Head of caudate nucleus (tissue), 42 donors: Measurements from ENCODE around the gene ACP4.
"Not testable (repeated sequence)": the region's sequence is repeated elsewhere in the genome, so short reads cannot be mapped to it uniquely, and the experiment has no call there.

Experiments
- DNase-seq, 42 donors: peaks; one replicate each; pipeline versions ENCODE4 v3.0.0 to v3.0.0-alpha.2; 2020 to 2021; ENCODE audit warnings: mixed read lengths in 7 of 42
- intact Hi-C: fragments of 100-400 bp; cut with DNase I; formaldehyde crosslinking; loops from one replicate; pipeline ENCODE4 v1.15.0; 2022

Gene ACP4

DNA sequence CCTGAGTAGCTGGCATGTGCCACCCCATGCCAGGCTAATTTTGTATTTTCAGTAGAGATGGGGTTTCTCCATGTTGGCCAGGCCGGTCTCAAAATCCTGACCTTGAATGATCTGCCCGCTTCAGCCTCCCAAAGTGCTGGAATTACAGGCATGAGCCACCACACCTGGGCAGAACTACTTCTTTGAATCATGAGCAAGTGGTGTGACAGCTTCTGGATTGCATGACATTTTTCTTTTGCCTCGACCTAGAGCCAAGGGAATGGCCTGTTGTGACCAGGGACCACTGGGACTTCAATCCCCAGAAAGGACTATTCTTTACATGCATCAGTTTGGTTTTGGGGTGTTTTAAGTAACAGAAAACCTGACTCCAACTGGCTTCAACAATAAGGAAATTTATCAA is 17.3 kb upstream of the ACP4 start:
- intact Hi-C loops, DNase-seq: not testable (repeated sequence)

DNA sequence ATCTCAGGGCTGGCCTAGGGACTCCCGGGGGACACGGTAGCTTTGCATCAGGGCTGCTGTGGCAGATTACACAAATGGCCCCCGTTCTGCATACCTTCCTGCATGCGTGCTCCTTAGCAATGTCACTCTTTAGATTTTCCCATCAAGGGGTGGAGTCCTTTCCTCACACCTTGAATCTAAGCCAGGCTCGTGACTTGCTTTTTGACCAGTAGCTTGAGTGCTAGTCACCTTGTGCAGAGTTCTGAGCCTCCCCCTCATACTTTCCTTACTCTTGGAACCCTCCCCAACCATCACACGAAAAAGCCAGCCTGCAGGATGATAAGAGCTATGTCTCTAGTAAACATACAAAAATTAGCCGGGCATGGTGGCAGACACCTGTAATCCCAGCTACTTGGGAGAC is 16.8 kb upstream of the ACP4 start:
- intact Hi-C loops, DNase-seq: not testable (repeated sequence)

DNA sequence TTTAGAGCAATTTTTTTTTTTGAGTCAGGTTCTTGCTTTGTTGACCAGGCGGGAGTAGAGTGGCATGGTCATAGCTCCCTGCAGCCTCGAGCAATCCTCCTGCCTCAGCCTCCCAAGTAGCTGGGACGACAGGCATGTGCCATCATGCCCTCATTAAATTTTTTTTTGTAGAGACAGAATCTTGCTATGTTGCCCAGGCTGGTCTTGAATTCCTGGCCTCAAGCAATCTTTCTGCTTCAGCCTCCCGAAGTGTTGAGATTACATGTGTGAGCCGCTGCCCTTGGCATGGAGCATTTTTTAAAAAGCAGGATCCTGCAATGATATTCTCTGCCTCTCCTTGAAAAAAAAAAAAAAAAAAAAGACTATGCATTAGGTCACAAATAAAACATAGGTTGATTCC is 14.1 kb upstream of the ACP4 start:
- intact Hi-C loops, result no loop called here
- no peak for DNase-seq

DNA sequence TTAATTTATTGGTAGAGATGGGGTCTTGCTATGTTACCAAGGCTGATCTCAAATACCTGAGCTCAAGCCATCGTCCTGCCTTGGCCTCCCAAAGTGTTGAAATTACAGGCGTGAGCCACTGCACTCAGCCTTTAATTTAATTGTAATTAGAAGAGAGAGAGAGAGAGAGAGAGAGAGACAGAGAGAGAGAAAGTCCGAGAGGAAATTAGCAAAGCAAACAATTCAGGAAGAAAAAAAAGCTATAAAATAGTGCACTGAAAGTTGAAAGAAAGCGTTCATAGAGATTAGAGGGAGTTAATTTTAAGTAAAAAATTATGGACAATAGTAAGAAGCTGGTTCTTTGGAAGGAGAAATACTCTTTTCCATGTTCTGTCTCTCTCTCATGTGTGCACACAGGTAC is 13.0 kb upstream of the ACP4 start:
- DNase-seq, result no peak
- intact Hi-C loops, result no loop called here

DNA sequence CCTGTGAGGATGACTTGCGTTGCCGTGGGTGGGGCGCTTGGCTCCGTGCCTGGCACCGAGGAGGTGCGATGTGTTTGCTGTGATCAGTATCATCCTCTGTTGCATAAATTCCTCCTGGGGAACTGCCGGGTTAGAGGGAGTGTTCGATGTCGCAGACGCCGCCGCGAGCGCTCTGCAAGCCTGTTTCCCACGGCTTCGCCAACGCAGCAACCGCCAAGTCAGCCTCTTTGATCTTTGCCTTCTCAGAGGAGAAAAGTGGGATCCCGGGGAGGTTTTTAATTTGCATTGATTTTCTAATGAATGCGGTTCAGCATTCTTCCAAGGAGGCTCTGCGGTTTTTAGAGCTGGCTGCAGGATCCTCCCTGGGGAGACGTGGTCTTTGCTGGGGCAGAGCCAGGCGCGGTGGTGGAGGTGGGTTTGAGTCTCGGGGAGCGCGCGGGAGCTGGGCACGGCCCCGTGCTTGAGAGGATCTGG is 12.3 kb upstream of the ACP4 start:
- DNase-seq, result peak; percentile 41 to 93 (median 78)
- intact Hi-C loops, result no loop called here

DNA sequence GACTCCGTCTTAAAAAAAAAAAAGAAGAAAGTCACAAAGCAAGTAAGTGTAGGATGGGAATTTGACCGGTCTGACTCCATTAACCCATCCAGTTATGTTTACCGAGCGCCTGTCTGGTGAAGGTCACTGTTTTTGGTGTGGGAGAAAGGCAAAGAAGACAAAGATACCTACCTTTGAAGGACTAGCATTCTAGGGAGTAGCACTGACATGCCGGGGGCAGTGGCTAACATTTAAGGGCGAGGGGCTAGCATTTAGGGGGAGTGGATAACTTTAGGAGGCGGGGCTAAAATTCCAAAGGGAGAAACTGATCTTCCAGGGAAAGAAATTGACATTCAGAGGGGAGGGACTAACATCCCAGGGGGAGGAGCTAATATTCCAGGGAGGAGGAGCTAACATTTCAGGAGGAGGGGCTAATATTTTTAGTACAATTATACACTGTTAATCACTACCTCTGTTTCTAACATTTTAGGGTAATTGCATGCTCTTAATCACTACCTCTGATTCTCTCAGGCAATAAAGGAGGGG is 11.2 kb upstream of the ACP4 start:
- DNase-seq, result no peak
- intact Hi-C loops, result no loop called here

DNA sequence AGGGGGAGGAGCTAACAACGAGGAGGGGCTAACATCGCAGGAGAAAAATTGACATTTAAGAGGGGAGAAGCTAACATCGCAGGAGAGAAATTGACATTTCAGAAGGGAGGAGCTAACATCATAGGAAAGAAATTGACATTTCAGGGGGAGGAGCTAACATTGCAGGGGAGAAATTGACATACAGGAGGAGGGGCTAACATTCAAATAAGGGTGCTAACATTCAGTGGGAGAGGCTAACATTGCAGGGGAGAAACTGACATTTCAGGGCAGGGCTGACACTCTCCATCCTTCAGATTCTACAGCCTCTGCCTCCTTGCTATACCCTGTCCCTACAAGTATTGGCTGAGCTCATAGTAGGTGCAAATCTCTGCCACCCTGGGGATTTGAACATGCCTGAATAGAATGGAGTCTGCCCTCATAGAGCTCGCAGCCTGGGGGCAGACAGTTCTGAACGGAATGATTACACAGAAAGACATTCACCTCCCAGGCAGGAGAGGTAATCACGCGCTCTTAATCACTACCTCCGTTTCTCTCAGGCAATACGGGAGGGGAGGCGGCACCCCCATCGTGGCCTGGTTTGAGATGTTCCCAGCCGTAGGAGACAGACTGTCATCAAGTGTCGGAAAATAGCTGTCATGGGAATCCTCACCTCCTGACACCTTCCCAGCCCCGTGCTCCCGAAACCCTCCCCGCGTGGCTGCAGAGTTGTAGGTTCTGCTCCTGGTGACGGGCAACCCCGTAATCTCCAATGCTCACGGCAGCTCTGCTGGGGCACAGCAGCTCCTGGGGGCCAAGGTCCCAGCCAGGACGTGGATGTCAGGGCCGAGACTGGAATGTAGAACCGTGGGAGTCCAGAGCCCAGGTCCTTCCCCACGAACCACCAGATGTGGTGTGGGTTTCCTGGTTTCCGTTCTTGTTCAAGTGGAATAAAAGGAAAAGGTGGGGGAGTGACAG is 10.4 kb upstream of the ACP4 start:
- intact Hi-C loops, result loop anchor here (5.0 kb wide), 3 partner anchors 57 to 412 kb away; partner anchors contain the start of genes CLEC11A and NAPSA
- DNase-seq, result peak; percentile 39 to 94 (median 78)

DNA sequence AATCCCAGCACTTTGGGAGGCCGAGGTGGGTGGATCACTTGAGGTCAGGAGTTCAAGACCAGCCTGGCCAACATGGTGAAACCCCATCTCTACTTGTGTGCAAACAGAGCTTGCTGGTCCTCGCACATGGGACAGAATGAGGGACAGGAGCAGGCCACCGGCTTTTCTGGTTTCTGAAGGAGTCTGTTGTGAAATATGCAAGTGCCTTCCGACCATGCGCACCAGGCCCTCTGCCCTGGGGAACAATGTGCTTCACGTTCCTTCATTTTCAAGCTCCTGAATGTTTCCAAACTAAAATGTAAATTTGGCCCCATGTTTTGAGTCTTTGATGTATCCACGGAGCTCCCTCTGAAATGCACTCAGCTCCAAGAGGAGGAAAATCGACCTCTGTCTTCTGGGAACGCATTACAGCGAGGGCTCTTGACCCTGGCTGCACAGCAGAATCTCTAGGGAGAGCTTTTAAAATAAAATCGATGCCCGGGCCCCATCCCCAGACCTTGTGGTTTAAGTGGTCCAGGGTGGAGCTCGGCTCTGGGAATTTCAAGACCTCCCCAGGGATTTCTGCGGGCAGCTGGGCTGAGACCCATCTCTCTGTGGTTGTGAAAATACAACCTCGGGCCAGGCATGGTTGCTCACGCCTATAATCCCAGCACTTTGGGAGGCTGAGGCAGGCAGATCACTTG is 9.3 kb upstream of the ACP4 start:
- no peak for DNase-seq
- intact Hi-C loops, result loop anchor here (5.0 kb wide), 3 partner anchors 59 to 414 kb away; partner anchors contain the start of genes CLEC11A and NAPSA

DNA sequence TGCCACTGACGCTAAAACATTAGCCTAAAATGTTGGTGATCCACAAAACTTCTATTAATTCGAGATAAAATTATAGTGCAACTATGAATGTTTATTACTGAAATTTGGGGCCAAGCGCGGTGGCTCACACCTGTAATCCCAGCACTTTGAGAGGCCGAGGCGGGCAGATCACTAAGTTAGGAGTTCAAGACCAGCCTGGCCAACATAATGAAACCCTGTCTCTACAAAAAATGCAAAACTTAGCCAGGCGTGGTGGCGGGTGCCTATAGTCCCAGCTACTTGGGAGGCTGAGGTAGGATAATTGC is 6.4 kb upstream of the ACP4 start:
- DNase-seq, result not testable (repeated sequence)
- intact Hi-C loops, result loop anchor here (5.0 kb wide), 3 partner anchors 61 to 416 kb away; partner anchors contain the start of genes CLEC11A and NAPSA

DNA sequence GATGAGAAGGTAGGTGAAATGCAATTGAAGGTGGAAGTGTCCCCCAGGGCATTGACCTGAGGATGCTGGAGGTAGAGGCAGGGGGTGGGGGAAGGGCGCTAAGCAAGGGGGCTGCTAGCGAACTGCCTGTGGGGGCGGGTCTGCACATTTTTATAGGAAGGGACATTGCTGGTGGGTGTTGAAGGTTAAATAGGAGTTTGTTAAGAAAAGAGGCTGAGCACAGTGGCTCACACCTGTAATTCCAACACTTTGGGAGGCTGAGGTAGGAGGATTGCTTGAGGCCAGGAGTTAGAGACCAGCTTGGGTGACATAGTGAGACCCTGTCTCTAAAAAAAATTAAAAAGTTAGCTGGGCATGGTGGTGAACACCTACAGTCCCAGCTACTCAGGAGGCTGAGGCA is 5.5 kb upstream of the ACP4 start:
- intact Hi-C loops, result loop anchor here (5.0 kb wide), 4 partner anchors 62 to 417 kb away; partner anchors contain the start of genes CLEC11A and NAPSA
- no peak for DNase-seq

DNA sequence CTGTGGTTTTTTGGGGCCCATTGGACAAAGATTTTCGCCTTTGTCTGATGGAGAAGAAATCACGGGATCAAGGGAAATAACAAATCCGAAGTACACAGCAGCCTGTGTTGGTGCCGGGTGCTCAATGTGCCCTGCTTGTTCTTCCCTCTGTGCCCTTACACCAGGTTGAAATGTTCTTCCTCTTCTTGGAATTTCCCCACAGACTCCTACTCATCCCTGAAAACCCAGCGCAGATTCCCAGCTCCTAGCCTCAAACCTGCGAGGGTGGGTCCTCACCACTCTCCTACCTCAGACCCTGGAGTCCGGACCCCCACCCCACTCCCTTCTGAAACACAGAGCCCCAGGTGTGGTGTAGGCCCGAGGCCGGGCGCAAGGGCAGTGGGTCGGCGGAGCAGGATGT is 4.9 kb upstream of the ACP4 start:
- intact Hi-C loops, result loop anchor here (5.0 kb wide), 1 partner anchor 178 kb away; no protein-coding TSS in a partner anchor

DNA sequence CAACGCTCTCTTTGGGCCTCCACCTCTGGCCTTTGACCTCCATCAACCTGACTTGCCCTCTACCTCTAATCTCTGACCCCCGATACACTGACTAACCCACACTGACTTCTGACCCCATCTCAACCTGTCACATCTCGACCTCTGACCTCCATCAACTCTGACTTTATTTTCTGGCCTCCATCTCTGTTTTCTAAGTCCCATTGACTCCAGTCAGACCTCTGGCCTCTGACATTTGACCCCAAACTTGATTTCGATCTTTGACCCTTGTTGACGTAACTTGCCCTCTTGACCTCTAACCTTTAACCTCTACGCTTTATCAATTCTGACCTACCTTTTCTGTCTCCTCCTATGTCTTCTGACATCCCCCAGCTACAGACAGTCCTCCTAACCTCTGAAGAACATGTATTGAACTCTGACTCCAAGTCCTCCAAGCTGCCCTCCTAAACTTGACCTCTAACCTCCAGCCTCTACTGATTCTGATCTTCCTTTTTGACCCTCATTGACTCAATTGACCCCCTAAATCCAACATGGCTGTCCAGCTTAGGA is 780 bp downstream of the ACP4 start:
- intact Hi-C loops, result no loop called here
- DNase-seq, result no peak

More for the DNA sequence above, 4.9 kb upstream of the ACP4 start:
- DNase-seq, result no peak

DNA sequence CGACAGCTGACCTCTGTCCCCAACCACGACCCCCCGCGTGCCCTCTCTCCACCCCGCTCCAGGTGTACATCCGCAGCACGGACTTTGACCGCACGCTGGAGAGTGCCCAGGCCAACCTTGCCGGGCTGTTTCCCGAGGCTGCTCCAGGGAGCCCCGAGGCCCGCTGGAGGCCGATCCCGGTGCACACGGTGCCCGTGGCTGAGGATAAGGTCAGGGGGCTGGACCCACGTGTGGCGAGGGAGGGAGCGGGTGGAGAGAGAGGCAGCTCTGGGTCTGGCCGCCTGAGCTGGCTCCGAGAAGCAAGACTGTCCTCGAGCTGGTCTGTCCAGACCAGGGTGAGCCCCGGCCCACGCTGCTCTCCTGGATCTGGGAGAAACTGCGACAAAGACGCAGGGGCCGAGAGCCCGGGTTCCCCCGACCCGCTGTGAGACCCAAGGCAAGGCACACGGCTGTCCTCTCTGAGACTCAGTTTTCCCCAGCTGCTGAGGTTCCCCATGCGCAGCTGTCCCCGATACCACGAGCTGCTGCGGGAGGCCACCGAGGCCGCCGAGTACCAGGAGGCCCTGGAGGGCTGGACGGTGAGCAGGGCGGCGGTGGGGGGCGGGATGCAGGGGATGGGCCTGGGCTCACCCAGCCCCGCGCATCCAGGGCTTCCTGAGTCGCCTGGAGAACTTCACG is 1.5 kb downstream of the ACP4 start:
- no peak for DNase-seq
- intact Hi-C loops, result no loop called here

DNA sequence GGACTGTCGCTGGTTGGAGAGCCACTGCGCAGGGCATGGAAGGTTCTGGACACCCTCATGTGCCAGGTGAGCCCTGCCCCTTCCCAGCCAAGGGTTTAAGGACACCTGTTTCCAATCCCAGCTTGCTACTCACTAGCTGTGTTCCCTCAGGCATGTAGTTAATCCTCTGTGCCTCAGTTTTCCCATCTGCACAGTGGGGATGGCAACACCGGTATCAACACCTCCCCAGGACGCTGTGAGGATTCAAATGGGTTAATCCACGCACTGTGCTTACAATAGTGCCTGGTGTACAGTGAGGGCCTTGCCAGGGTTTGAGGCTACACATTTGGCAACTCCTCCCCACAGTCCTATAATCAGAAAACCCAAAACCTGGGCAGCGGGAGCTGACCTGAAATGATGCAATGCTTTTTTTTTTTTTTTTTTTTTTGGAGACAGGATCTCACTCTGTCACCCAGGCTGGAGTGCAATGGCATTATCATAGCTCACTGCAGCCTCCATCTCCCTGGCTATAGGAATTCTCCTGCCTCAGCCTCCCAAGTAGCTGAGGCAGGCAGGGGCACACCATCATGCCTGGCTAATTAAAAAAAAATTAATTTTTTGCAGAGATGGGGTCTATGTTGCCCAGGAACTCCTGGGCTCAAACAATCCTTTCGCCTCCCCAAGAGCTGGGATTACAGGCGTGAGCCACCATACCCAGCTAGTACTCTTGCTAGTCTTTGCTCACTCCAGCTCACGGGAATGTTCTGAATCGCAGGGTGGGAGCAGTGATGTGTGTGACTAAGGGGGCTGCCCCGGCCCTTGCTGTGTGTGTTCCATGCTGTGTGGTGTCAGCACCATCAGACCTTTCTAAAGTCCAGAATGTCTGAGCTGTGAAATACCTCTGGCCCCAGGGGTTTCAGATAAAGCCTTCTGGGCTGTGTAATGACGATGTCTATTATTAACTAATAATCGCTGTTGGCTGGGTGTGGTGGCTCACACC is 2.3 kb downstream of the ACP4 start:
- intact Hi-C loops, result no loop called here
- DNase-seq, result no peak

DNA sequence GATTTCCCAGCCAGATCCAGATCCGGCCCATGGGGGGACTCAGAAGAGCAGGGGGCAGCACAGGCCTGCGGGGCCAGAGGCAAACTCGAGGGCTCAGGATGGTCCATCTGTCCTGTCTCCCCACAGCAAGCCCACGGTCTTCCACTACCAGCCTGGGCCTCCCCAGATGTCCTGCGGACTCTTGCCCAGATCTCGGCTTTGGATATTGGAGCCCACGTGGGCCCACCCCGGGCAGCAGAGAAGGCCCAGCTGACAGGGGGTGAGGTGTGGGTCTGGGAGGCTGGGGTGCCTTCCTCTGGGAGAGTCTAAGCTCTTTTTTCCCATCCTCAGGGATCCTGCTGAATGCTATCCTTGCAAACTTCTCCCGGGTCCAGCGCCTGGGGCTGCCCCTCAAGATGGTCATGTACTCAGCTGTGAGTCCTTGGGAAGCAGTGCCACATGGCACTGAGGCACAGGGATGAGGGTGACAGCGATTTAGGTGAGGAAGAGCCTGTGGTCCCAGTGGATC is 3.4 kb downstream of the ACP4 start:
- intact Hi-C loops, result no loop called here
- no peak for DNase-seq

DNA sequence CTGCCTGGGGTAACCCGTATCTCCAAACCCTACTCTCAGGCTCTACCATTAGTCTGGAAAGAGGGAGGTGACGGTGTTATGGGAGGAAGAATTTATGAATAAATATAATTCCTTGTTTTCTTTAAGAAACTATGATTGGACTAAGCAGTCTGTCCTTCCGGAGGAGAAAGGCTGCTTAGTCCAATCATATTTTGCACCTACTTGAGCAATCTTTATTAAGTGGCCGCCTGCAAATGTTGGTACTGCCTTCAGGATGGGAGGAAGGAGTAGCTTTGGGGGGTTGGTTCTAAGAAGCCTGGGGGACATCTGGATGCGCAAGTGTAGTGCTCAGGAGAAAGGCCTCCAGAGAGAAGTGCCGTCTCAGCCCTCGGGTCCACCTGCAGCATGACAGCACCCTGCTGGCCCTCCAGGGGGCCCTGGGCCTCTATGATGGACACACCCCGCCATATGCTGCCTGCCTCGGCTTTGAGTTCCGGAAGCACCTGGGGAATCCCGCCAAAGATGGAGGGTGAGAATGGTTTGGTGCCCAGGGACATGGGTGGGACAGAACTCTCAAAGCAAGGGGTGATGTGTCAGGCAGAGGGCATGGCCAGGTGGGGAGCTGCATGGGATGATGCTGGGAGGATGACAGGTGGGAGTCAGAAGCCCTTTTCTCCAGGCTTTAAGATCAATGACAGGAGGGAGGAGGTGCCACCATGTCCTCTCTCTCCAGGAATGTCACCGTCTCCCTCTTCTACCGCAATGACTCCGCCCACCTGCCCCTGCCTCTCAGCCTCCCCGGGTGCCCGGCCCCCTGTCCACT is 4.1 kb downstream of the ACP4 start:
- intact Hi-C loops, result no loop called here
- no peak for DNase-seq
